GM18870 (cell line): ENCODE data around the gene ANK3.
A peak's percentile ranks its signal among the peaks of the same experiment; 100 is the strongest.
"Not testable (repeated sequence)": the region's sequence is repeated elsewhere in the genome, so short reads cannot be mapped to it uniquely, and the experiment has no call there.

Experiments
- ATAC-seq: cut with Tn5 transposase; IDR thresholded peaks from one replicate; pipeline ENCODE4 v1.9.1; 2021; ENCODE audit warnings: moderate library complexity; ENCODE audit not compliant: unreplicated experiment

The ANK3 gene

DNA sequence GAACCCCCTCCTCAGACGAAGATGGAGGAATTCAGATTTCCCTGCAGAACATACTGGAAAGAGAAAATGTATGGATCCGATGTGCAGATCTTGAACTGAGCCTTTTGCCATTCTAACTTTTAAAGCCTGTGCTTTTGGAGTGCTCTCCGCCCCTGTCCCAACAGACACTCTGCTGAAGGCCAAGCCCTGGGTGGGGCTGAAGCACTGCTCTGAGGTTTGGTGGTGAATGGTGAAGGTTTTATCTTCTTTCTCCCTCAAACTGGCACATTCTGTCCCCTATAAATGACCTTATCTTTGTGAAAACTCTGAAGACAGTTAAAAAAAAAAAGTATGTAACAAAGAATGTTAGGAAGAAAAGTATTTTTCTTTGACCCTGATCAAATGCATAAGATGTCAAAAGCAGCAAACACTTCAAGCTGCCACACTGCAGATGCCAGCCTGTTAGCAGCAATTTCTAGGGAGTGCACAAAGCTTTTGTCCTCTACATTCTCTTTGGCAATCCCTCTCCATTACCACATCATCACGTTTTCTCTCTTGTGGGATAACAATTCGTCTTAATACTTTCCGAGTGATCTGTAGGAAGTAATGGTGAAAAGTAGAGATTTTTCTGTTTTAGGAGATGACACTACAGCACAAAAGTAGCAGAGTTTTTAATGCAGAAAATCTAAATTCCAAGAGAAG, 346.0 kb downstream of the ANK3 start:
- no peak for ATAC-seq

DNA sequence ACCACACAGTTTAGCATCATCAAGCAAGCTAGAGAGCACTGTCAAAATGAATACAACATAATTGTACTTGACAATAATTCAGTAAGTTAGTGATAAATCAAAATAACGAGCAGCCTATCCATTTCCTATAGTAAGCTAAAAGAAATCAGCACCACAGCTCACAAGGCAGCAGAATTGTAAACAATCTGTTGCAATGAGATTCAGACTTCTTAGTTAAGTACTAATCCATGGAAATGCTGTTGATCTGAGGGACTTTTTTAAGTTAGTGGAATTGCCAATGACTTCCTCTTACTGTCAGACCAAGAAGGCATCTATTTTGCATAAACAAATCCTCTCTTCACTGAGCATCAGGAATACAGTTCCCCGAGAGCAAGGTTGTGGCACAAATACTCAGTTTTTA, 346.8 kb downstream of the ANK3 start:
- ATAC-seq: no peak

DNA sequence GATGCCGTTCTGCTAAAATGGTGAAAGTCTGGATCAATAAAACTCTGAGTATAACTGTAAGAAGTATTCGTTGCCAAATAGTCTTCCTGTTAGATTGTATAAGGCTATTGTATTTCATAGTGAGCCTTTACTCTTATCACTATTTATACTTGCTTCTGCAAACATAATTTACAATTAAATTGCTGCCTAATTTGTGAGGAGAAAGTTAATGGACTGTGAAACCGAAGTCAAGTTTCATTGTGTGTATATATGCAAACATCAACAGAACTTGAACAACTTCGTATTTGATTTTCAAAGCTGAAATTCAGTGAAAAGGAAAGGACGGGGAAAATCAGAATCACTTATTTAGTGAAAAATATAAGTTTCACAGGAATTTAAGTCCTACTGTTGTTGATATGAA, 347.4 kb downstream of the ANK3 start:
- ATAC-seq: no peak

DNA sequence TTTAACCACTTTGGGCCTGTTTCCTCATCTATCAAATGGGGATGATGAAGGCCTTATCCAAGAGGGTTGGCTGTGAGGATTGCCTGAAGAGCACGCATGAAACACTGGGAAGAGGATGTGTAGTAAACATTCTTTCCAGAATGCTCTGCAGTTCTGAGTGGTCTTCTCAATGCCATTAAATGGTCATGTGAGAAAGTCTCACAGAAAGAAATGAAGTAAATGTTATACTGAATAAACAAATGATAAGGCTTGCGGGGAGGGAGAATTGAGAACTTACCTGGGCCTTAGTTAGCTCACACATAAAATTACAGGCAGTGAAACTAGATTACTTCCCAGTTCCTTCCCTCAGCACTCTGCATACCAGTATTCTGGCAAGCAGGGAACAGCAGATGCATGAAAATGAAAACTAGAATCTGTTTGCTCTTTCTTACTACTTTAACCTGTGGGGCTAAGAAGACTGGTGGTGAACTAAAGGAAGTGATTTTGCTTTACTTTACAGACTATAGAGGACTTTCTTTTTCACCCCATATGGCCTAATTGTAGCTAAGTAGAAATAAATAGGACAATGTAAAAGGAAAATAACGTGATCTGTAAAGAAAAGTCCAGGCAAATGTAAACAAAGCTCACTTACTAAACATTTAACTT, 348.1 kb downstream of the ANK3 start:
- no peak for ATAC-seq

DNA sequence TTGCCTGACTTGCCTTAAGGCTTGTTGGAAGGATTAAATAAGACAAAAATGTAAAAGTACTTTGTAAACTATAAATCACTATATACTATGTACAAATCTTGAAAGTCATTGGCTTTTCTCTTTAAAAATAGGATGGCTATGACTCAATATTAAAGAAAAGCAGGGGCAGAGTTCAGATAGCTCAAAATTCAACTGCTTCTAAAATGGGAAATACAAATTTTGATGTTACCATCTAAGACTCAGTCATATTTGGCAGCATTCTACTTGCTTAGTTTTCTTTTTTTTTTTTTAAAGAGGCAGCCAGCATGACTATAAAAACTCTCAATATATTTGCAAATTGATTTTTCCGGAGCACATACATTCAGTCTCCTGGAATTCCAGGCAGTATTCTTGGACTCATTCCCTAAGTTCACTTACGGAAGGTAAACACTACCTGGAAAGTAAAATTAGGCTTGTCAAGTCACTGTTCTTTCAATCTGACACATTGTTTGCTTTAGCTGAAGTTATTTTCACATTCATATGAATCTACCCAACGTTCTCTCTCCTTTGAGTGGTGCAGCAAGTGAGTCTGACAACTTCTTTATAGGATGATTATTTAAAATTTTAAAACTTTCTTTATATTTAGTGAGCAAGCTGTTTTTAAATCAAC, 349.5 kb downstream of the ANK3 start:
- no peak for ATAC-seq

DNA sequence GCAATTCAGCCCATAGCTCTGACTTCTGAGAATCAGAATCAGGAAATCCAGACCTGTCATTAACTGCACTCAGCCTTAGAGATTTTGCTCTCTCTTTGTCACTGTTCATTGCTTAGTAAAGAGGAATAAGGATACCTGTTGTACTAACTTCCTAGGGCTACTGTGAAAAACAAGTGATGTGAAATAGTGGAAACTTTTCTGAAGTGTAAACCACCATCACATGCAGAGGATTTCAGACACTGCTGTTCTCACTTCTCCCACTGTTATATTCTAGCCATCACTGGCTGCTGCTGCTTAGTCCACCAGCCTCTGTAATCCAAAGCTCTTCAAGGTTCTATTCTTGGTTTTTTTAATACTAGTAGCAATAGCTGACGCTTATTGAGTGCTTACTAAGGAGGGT, 353.7 kb downstream of the ANK3 start:
- ATAC-seq: no peak

DNA sequence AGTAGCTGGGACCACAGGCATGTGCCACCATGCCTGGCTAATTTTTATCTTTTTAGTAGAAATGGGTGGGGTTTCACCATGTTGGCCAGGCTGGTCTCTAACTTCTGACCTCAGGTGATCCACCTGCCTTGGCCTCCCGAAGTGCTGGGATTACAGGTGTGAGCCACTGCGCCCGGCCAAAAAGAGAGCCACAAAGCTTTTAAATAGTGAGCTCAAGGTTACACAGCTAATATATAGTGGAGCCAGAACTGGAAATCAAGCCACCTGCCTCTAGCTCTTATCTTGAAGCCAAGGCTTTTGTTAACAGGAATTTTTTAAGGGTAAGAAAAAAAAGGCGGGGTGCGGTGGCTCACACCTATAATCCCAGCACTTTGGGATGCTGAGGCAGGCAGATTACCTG, 354.3 kb downstream of the ANK3 start:
- ATAC-seq: not testable (repeated sequence)

DNA sequence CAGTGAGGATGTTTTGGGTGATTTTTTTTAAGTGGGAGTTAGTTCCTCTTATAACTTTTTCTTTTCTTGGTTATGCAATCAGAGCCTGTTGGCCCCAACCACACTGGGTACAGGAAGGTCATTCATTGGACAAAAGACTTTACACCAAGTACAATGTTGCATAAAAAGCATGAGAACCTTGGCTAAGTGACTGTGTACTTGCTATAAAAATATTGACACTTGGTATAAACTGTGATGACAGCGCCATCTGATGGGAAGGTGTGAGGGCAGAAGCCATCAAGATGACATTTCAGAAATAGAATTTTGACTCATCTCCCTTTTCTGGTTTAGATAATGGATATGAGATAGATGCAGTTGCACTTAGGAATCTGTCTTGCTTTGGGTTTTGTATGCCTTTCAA, 357.0 kb downstream of the ANK3 start:
- peak; percentile 59 for ATAC-seq

DNA sequence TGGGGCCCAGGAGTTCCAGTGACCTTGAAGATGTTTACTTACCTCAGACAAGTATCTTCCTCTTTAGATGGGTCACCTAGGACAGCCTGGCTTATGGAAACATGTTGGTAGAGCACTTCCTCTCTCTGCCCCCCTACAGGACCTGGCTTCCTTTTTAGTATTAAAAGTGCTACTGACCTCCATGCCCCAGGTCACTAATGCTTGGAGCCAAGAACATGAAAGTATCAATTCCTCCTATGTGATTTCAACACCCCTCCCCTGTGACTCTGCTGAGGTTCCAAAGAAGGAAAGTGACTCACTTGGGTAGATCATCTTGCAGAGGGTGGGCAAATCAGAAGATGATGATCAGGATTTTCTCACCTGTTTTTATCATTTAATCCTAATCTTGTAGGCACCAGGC, 358.0 kb downstream of the ANK3 start:
- ATAC-seq: peak; percentile 69

DNA sequence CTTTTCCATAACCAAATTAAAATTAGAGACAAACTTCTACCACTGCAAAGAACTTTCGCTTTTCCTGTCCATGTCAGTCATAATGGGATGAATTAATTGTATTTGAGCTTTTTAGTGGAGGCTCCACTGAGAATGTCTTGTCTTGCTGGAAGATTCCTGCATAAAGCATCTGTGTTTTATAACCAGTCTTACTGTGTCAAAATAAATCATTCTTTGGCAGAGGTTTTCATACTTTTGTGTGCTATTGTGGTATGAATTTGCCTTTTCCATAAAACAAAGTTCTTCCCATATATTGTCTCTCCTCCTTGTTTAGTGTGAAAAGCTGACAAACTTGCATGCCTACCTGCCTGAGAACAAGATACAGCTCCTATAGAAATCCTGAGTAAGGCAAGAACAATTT, 358.5 kb downstream of the ANK3 start:
- no peak for ATAC-seq

DNA sequence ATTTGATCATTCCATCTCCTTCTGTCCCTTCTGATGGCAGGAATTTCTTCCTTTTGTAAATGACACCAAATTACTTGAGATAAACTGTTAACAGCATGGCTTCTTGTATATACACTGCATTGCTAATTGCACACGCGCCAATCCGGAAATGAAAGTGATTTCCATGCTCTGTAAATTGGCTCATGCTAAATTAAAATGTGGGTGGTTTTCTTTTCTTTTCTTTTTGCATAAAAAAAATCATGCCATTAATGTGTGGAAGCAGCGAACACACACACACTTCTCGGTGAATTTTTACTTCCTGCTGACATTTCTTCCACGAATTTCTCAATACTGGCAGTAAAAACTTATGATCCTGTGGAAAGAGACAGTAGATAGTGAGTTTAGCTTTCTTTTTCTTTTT, 360.2 kb downstream of the ANK3 start:
- ATAC-seq: no peak

DNA sequence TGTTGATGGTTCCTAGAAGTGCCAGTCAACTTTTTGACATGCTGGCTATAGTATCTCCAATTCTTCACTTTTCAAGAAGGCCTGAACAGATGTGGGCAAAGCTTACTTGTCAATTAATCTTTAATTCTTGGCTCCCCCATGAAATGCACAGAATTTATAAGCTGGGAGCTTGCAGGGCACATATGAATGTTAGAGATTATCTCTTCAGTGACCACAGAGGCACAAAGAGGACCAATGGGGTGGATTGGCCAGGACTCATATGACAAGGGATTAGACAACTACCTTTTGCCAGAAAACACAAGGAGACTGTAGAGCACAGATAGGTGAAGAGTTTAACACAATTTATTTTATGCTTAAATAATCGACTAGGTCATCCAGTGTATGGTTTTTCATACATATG, 361.6 kb downstream of the ANK3 start:
- no peak for ATAC-seq

DNA sequence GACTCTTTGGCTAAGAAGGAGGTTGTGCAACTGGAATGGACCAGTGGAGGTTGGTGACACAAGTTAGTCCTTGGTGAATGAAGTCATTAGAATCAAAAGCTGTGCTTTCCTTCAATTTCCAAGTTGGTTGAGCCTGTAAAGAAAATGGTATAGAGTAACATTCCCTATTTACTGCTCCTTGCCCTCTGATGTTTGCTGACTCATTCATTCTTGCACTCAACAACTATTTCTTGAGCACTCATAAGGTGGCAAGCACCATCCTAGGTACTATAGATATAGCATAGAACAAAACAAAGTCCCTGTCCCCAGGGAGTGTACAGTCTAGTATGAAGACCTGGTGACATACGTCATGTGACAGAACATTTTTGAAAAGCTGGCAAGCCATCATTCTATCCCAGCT, 364.4 kb downstream of the ANK3 start:
- no peak for ATAC-seq

DNA sequence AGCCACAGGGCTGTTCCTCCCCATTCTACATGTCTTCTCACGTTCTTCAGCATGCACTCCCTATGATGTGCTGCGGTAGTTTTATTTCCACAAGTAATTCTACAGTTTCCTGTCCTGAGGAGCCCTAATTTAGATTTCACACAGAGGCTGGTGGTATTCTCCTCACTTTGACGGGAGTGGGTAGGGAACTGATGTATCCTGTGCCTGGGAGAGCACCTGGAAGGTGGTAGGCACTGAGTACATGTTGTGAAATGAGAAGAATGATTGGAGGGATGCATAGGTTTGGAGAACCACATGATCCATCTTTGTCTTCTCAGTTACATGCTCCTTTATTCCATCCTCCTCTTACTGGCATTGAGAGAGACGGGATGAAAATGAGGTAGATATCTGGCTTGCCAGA, 365.2 kb downstream of the ANK3 start:
- ATAC-seq: no peak

DNA sequence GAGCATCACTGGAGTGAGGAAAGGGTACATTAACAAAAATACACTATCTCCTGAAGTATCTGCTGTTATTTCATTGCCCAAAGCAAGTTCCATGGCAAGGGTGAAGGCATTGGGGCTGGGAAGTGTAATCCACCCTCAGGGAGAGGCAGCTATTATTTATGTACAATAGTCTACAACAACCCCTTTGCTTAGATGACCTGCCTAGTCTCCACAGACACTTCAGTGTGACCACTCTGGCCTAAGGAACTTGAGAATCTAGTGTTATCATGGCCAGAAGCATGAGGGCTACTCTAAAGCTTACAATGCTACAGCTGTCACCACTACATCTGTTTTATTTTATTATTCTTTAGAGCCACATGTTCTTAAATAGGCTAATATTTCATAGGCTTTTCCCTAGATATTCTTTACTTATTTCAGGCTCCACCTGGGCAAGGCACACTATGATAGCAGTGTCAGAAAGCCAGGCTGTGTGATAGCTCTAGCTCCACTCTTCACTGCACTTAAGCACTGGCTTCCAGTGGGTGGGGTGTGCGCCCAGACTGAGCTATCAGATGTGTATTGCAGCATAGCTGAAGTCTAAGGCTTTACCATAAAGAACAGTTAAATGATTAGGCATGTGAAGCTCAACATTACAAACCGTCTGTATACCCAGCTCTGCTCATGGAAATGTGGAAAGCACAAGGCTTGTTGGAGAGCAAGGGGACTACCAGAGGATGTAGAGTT, 366.4 kb downstream of the ANK3 start:
- ATAC-seq: no peak

DNA sequence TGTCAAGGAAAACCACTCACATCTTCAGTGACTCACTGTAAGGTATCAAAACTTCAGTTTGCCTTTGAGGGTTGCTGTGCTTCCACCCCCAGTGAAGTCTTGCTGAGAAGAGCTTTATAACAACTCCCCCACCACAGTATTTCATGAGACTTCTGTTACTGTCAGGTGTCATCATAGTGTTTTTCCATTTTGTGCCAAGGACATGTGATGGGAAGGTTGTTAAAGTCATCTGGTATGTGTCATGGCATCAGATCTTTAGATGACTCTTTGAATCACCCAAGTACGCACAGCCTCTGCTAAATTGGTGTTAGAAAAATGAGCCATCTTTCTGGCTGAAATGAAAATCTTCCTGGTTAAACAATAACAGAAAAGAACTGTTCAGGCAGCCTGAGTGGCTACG, 368.3 kb downstream of the ANK3 start:
- no peak for ATAC-seq

DNA sequence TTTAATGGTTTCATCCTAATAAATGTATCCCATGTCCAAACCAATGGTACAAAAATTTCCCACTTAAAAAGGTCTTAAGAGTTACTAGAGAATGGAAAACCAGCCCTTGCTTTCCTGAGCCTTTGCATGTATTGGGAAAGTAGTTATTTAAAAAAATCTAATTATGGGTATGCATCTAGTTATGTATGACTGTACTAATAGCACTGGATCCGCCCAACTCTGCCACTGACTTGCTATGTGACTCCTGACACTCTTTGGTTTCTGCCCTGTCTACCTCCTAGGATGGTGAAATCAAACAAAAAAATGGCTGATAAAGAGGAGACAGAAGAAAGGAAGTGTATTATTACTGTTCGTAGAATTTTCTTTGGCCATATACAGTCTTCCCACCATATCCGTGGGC, 372.9 kb downstream of the ANK3 start:
- no peak for ATAC-seq

DNA sequence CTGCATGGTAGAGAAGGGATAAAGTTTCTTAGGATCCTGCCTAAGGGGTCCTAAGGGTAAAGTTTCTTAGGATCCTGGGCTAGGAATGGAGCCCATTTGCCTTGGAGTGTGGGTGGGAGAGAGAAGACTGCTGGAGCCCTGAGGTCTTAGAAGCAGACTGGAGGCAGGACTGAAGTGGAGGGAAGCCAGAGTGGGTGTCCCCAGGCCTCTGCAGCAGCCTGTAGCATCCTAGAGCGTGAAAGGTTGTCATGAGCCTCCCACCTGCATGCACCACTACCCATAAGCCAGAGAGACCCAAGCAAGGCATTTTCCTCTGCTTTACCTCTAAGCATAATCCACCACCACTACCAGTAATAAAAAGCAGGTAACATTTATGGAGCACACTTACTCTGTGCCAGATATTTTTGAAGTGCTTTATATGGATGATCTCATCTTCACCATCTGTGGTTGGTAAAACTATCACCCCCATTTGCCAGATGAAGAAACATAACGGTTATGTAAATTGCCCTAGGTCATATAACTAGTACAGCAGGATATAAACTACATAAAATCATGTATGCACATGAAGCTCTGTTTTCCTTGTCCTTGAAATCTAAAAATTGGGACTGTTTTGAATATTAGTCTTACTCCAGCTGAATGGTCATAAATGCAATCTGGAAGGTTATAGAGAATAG, 379.8 kb downstream of the ANK3 start:
- no peak for ATAC-seq

DNA sequence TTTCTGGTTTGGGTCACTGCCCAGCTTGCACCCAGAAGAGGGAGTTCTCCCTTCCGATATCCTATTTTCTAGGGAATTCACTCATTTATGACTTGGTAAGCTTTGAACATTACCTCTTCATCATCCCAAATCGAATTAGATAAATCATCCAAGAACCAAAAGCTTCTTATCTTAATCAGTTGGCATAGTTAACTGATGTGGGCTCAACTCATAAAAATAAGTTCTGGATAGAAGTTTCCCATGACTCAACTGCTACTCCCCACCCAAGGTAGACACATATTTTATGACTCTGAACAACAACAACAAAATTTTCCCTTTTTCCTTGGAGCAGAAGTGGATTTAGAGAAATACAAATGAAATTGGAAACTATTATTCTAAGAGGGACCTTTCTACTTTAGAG, 380.4 kb downstream of the ANK3 start:
- ATAC-seq: no peak

DNA sequence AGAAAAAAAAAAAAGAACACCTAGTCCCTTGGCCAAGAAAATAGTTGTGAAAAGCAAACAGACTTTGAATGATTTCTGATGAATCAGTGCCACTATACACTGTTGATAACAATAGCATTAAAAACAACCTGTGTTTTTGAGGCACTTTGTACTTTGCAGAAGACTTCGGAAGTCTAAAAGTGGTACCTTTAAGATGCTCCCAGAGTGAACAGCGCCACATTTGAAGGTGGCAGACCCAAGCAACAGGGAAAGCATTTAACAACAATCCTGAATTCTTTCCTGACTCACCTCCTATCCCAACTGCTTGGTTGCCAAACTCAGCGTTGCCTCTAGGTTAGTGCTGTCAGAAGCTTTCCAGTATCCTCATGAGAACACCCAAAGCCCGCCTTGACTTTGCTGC, 380.9 kb downstream of the ANK3 start:
- no peak for ATAC-seq

DNA sequence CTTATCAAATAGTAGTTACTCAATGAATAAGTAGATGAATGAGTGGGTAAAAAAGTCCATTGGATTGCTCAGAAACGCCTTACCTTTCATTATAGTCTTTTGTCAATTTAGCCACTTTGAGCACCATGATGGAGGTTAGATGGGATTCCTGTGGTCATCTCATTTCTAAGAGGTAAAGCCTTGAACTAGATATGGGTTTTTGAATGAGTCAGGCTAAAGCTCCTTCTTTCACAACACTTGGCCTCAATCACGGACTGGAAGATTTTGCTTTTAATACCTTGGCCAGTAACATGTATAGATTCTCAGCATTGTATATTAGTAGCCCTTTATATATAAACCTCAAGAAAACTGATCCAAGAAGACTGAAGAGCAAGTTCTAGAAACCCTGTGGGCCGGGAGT, 383.6 kb downstream of the ANK3 start:
- ATAC-seq: no peak
